SK-N-SH (cell line): Measurements from ENCODE around the gene FMNL2. TPM values are rescaled to one million over a fixed set of nuclear protein-coding genes. Genes with fewer than 3 reads are reported as not detected.

ENCODE experiments used
- CTCF ChIA-PET: fragments of 300-600, 350-600 bp; formaldehyde crosslinking; extraction: SDS; loops from one replicate; lab custom pipeline; 2021; lab: Yijun Ruan, JAX
- POLR2A ChIA-PET: fragments of 350-600 bp; sonication (Branson Sonifier 250); formaldehyde crosslinking; extraction: SDS; loops from one replicate; lab custom pipeline; 2020; ENCODE audit warnings: antibody characterized with exemption, inconsistent platforms; lab: Yijun Ruan, JAX
- DNase-seq: peaks from one replicate; pipeline ENCODE4 v3.0.0; 2012
- H2AFZ ChIP-seq: fragments of 200-600 bp; sonication (generic); 2 replicates; pipeline ENCODE4 v1.8.1; 2016; ENCODE audit warnings: antibody characterized with exemption, mild to moderate bottlenecking, low read depth
- H3F3A ChIP-seq: fragments of 200-600 bp; sonication (generic); replicated peaks from 2 replicates; pipeline ENCODE3; 2016; ENCODE audit warnings: antibody characterized with exemption, mild to moderate bottlenecking; ENCODE audit not compliant: insufficient read depth
- H3K27ac ChIP-seq, 2 experiments: fragments of 200-500 bp in 1 of 2; fragments of 200-600 bp in 1 of 2; sonication (Bioruptor generic) in 1 of 2; sonication (generic), shearing (Covaris generic) in 1 of 2; 2 replicates each; pipeline versions ENCODE4 v1.5.1 to v1.6.1; 2014 to 2016; ENCODE audit warnings: low read depth in 2 of 2, inconsistent platforms in 1 of 2, low read length in 1 of 2, mild to moderate bottlenecking in 1 of 2, mixed read lengths in 1 of 2
- H3K27me3 ChIP-seq: fragments of 200-600 bp; sonication (generic), shearing (Covaris generic); 2 replicates; pipeline ENCODE4 v1.6.1; 2016; ENCODE audit warnings: mixed run types; ENCODE audit not compliant: insufficient read depth
- H3K36me3 ChIP-seq, 2 experiments: fragments of 200-500 bp in 1 of 2; fragments of 200-600 bp in 1 of 2; sonication (Bioruptor generic) in 1 of 2; sonication (generic) in 1 of 2; replicated peaks in 1 of 2; 2 replicates each; pipeline versions ENCODE3 to v1.5.1; 2014 to 2016; ENCODE audit warnings: low read length in 1 of 2, mild to moderate bottlenecking in 1 of 2; ENCODE audit not compliant: insufficient read depth in 2 of 2, control insufficient read depth in 1 of 2
- H3K4me1 ChIP-seq, 2 experiments: fragments of 200-500 bp in 1 of 2; fragments of 200-600 bp in 1 of 2; sonication (Bioruptor generic) in 1 of 2; sonication (generic), shearing (Covaris generic) in 1 of 2; 2 replicates each; pipeline versions ENCODE4 v1.5.1 to v1.6.1; 2014 to 2016; ENCODE audit warnings: low read depth in 1 of 2, low read length in 1 of 2, mixed run types in 1 of 2; ENCODE audit not compliant: insufficient read depth in 2 of 2, control insufficient read depth in 1 of 2
- H3K4me2 ChIP-seq: fragments of 200-600 bp; sonication (generic), shearing (Covaris generic); 2 replicates; pipeline ENCODE4 v1.6.1; 2017; ENCODE audit warnings: mixed run types
- H3K4me3 ChIP-seq, 2 experiments: fragments of 200-500 bp in 1 of 2; fragments of 200-600 bp in 1 of 2; sonication (Bioruptor generic) in 1 of 2; sonication (generic), shearing (Covaris generic) in 1 of 2; 2 replicates each; pipeline versions ENCODE4 v1.5.1 to v1.8.1; 2014 to 2016; ENCODE audit warnings: low read depth in 2 of 2, inconsistent platforms in 1 of 2, low read length in 1 of 2, mild to moderate bottlenecking in 1 of 2, mixed read lengths in 1 of 2, moderate library complexity in 1 of 2
- H3K79me2 ChIP-seq: fragments of 200-600 bp; sonication (generic); 2 replicates; pipeline ENCODE4 v1.8.1; 2017; ENCODE audit warnings: mild to moderate bottlenecking; ENCODE audit not compliant: insufficient read depth
- H3K9ac ChIP-seq: fragments of 200-600 bp; sonication (generic); 2 replicates; pipeline ENCODE4 v1.6.1; 2017; ENCODE audit warnings: mixed run types
- H3K9me2 ChIP-seq: fragments of 200-600 bp; sonication (generic); 2 replicates; pipeline ENCODE4 v1.6.1; 2017; ENCODE audit warnings: mixed run types
- H3K9me3 ChIP-seq: fragments of 200-600 bp; sonication (generic); 2 replicates; pipeline ENCODE4 v1.6.1; 2017; ENCODE audit warnings: mixed run types, mild to moderate bottlenecking, moderate library complexity
- H4K20me1 ChIP-seq: fragments of 200-600 bp; sonication (generic); 2 replicates; pipeline ENCODE4 v1.6.1; 2017; ENCODE audit warnings: mild to moderate bottlenecking, mixed run types; ENCODE audit not compliant: insufficient read depth
- CHD2 ChIP-seq: fragments of 150-350 bp; IDR thresholded peaks from 2 replicates; pipeline ENCODE4 v1.6.1; 2018; ENCODE audit warnings: low read length; ENCODE audit not compliant: partially characterized antibody
- CTCF ChIP-seq: fragments of 200-600 bp; sonication (generic); IDR thresholded peaks from 2 replicates; pipeline ENCODE4 v1.6.1; 2017; ENCODE audit warnings: antibody characterized with exemption, mild to moderate bottlenecking, moderate library complexity
- ELF1 ChIP-seq: IDR thresholded peaks from 2 replicates; pipeline ENCODE4 v1.4.0; 2012
- EP300 ChIP-seq, 2 experiments: IDR thresholded peaks; 2 replicates each; pipeline versions ENCODE4 v1.4.0 to v1.6.1; 2012; ENCODE audit warnings: borderline replicate concordance in 1 of 2, low read depth in 1 of 2, low read length in 1 of 2
- GABPA ChIP-seq: IDR thresholded peaks from 2 replicates; pipeline ENCODE4 v1.4.0; 2012; ENCODE audit warnings: low read depth, mild to moderate bottlenecking
- GATA2 ChIP-seq: sonication (generic); formaldehyde crosslinking; IDR thresholded peaks from 2 replicates; pipeline ENCODE4 v1.5.0; 2020; ENCODE audit warnings: mild to moderate bottlenecking, missing genetic modification reagents
- JUND ChIP-seq: IDR thresholded peaks from 2 replicates; pipeline ENCODE4 v1.4.0; 2012
- MEF2A ChIP-seq: IDR thresholded peaks from 2 replicates; pipeline ENCODE4 v1.4.0; 2012; ENCODE audit warnings: low read depth, borderline replicate concordance
- MXI1 ChIP-seq: IDR thresholded peaks from 2 replicates; pipeline ENCODE4 v1.6.1; 2012; ENCODE audit warnings: mild to moderate bottlenecking, low read depth, low read length, improper control_type of control experiment
- NFIC ChIP-seq: IDR thresholded peaks from 2 replicates; pipeline ENCODE4 v1.4.0; 2012; ENCODE audit warnings: borderline replicate concordance
- PBX3 ChIP-seq: IDR thresholded peaks from 2 replicates; pipeline ENCODE4; 2012
- RAD21 ChIP-seq: IDR thresholded peaks from 2 replicates; pipeline ENCODE4 v1.6.1; 2012; ENCODE audit warnings: mild to moderate bottlenecking, low read length
- RCOR1 ChIP-seq: fragments of 150-350 bp; IDR thresholded peaks from 2 replicates; pipeline ENCODE4 v1.6.1; 2017; ENCODE audit warnings: antibody characterized with exemption, low read length
- RFX5 ChIP-seq: IDR thresholded peaks from 2 replicates; pipeline ENCODE4 v1.6.1; 2012; ENCODE audit warnings: mild to moderate bottlenecking, improper control_type of control experiment, low read length
- SMC3 ChIP-seq: IDR thresholded peaks from 2 replicates; pipeline ENCODE4 v1.6.1; 2012; ENCODE audit warnings: low read depth, low read length, improper control_type of control experiment
- TAF1 ChIP-seq: IDR thresholded peaks from 2 replicates; pipeline ENCODE4 v1.6.1; 2012; ENCODE audit warnings: low read depth, mild to moderate bottlenecking, low read length, moderate library complexity, borderline replicate concordance
- USF2 ChIP-seq: fragments of 150-350 bp; IDR thresholded peaks from 2 replicates; pipeline ENCODE4 v1.6.1; 2017; ENCODE audit warnings: antibody characterized with exemption, low read length, low read depth, borderline replicate concordance
- WGBS: methylation state at CpG from one replicate; pipeline ENCODE4 v1.1.6; 2017; ENCODE audit warnings: low lambda C conversion rate; 5-methylcytosine and 5-hydroxymethylcytosine counted together
- polyA plus RNA-seq, 3 experiments: library from polyadenylated mRNA; depleted of rRNA; stranded (reverse); fragments of >200 nt; gene quantifications; 2 replicates each; pipeline ENCODE4 v1.2.3, GENCODE V29; 2012
- TF ChIP-seq, protein P1 (sequence below): IDR thresholded peaks from 2 replicates; pipeline ENCODE4 v1.4.0; 2012; ENCODE audit warnings: low read depth
- TF ChIP-seq, protein P2 (sequence below): IDR thresholded peaks from 2 replicates; pipeline ENCODE4 v1.6.1; 2012; ENCODE audit warnings: mild to moderate bottlenecking, low read depth, low read length, moderate library complexity

The FMNL2 gene
- polyA plus RNA-seq, 1 of the 3 experiments (the other 2 are of a cell fraction): 14.5 TPM

- H3K4me1 ChIP-seq: peaks cover 7 to 11% of the 10 kb centered on the region in 2 experiments
- CTCF ChIA-PET: interaction anchor here (0.6 to 1.3 kb wide), 4 partner anchors 8 to 189 kb away, joined by 3 to 5 read pairs (median 4); no protein-coding TSS in a partner anchor
- no peak overlapping the region for H3K9ac ChIP-seq
- peaks cover 8% of the 10 kb centered on the region for H3F3A ChIP-seq
- peaks cover 16% of the 10 kb centered on the region for H3K79me2 ChIP-seq
- H3K4me3 ChIP-seq: no peak overlapping the region
- WGBS: 15% methylated on average over 1 of the region's 1 CpG
- DNase-seq: no peak
- POLR2A ChIA-PET: no interaction called here
- no peak overlapping the region for H2AFZ ChIP-seq
- no peaks in the 10 kb centered on the region for H3K36me3 ChIP-seq
- no peaks in the 10 kb centered on the region for H3K9me2 ChIP-seq
- H3K27ac ChIP-seq: peak overlapping the region; percentile 25 to 55; a peak in 3 of 4 replicates
- H4K20me1 ChIP-seq: peaks cover 24% of the 10 kb centered on the region
- TF ChIP-seq PBX3 (no peak), GATA2 (CRISPR knock-in tag) (no peak), GABPA (no peak)
- TF ChIP-seq, protein P1, sequence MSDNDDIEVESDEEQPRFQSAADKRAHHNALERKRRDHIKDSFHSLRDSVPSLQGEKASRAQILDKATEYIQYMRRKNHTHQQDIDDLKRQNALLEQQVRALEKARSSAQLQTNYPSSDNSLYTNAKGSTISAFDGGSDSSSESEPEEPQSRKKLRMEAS: no peak
- H3K27me3 ChIP-seq: no peaks in the 10 kb centered on the region
- H3K4me2 ChIP-seq: peak overlapping the region; percentile 10; the same call in 1 of the 2 replicates
- H3K9me3 ChIP-seq: no peaks in the 10 kb centered on the region
Measured at GRCh38 chr2:152446213-152446612, 111.2 kb downstream of the FMNL2 start.

DNA sequence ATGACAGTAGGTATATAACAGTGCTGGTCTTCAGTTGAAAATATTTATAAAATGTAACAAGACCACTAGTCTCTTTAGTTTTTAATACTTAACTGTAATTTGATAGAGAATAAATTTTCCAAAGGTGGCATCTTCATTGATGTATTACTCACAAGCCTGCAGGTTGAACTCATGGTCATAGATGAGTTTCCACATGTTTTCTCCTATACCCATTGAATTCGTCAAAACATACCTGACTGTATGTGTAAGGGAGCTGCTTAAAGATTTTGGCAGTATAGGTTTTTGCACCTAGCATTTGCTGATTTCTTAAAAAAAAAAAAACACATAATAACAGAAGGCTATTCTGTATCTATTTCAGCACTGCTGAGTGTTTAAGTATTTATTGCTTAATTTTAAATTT is 112.9 kb downstream of the FMNL2 start:
- Histone ChIP-seq H3K27me3 (no peaks in the 10 kb centered on the region), H3K9me2 (no peaks in the 10 kb centered on the region), H3K9me3 (no peaks in the 10 kb centered on the region), H3K79me2 (peaks cover 16% of the 10 kb centered on the region), H3F3A (peaks cover 8% of the 10 kb centered on the region), H3K9ac (no peak overlapping the region), H3K36me3 (no peaks in the 10 kb centered on the region), H2AFZ (no peak overlapping the region), H3K4me3 (no peak overlapping the region), H3K27ac (no peak overlapping the region), H3K4me2 (no peak overlapping the region), H4K20me1 (peaks cover 27% of the 10 kb centered on the region), H3K4me1 (peaks cover 7 to 11% of the 10 kb centered on the region in 2 experiments)
- ChIA-PET CTCF (no interaction called here), POLR2A (no interaction called here)
- 100% methylated on average over 1 of the region's 1 CpG for WGBS
- TF ChIP-seq CTCF: no peak
- no peak for TF ChIP-seq JUND
- TF ChIP-seq SMC3: no peak
- TF ChIP-seq EP300 (IDR thresholded peaks at IDR 0.05; ENCODE audit: borderline replicate concordance in 1 of 2, low read depth in 1 of 2, low read length in 1 of 2): no peak
- TF ChIP-seq RAD21: no peak
- TF ChIP-seq, protein P1: no peak
- TF ChIP-seq NFIC: no peak
- TF ChIP-seq CHD2: no peak
- TF ChIP-seq PBX3: no peak
- TF ChIP-seq TAF1: no peak
- no peak for TF ChIP-seq GATA2 (CRISPR knock-in tag)
- no peak for TF ChIP-seq RCOR1
- no peak for TF ChIP-seq GABPA
- TF ChIP-seq RFX5: no peak
- TF ChIP-seq MXI1: no peak
- no peak for TF ChIP-seq MEF2A
- TF ChIP-seq, protein P2, sequence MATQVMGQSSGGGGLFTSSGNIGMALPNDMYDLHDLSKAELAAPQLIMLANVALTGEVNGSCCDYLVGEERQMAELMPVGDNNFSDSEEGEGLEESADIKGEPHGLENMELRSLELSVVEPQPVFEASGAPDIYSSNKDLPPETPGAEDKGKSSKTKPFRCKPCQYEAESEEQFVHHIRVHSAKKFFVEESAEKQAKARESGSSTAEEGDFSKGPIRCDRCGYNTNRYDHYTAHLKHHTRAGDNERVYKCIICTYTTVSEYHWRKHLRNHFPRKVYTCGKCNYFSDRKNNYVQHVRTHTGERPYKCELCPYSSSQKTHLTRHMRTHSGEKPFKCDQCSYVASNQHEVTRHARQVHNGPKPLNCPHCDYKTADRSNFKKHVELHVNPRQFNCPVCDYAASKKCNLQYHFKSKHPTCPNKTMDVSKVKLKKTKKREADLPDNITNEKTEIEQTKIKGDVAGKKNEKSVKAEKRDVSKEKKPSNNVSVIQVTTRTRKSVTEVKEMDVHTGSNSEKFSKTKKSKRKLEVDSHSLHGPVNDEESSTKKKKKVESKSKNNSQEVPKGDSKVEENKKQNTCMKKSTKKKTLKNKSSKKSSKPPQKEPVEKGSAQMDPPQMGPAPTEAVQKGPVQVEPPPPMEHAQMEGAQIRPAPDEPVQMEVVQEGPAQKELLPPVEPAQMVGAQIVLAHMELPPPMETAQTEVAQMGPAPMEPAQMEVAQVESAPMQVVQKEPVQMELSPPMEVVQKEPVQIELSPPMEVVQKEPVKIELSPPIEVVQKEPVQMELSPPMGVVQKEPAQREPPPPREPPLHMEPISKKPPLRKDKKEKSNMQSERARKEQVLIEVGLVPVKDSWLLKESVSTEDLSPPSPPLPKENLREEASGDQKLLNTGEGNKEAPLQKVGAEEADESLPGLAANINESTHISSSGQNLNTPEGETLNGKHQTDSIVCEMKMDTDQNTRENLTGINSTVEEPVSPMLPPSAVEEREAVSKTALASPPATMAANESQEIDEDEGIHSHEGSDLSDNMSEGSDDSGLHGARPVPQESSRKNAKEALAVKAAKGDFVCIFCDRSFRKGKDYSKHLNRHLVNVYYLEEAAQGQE: no peak
- no peak for TF ChIP-seq USF2
- no peak for TF ChIP-seq ELF1
- no peak for DNase-seq
